Transverse colon (tissue), 3 donors: ENCODE data around the gene AVP.

Source experiments
- CTCF ChIP-seq, 5 experiments: fragments of 200-600 bp in 3 of 5; fragments of 450-650 bp in 2 of 5; sonication (generic) in 3 of 5; IDR thresholded peaks; 1 replicate in 2 of 5; 2 replicates in 3 of 5; pipeline ENCODE4 v1.5.1; 2016 to 2017; ENCODE audit warnings: antibody characterized with exemption in 5 of 5, inconsistent platforms in 3 of 5, mild to moderate bottlenecking in 2 of 5, moderate library complexity in 1 of 5
- EP300 ChIP-seq: sonication (generic); formaldehyde crosslinking; IDR thresholded peaks from one replicate; pipeline ENCODE4 v1.6.1; 2017; ENCODE audit warnings: antibody characterized with exemption, low read depth
- POLR2A ChIP-seq: fragments of 450-650 bp; IDR thresholded peaks from one replicate; pipeline ENCODE4 v1.6.1; 2016; ENCODE audit warnings: antibody characterized with exemption, mild to moderate bottlenecking, moderate library complexity

- TF ChIP-seq CTCF (IDR thresholded peaks at IDR 0.05) (peak in 3 of 5 experiments; percentile 6 to 14 (median 7)), POLR2A (no peak), EP300 (no peak)
These were observed 15.3 kb downstream of the AVP start for GRCh38 chr20:3068986-3069900.
